Measurements from ENCODE around the gene SETMAR. TPM values are rescaled to one million over a fixed set of nuclear protein-coding genes. Genes with fewer than 3 reads are reported as not detected.

SETMAR gene
- total and polyA plus RNA-seq, 2 donors (not counting 1 experiment from before 2014, with no cell fraction given): 13.9 to 14.7 TPM

GRCh38 chr3:4341336-4341675 is 38.1 kb downstream of the SETMAR start:
- no peaks in the 10 kb centered on the region for H4K20me1 ChIP-seq (ENCODE audit: control insufficient read depth, extremely low read depth, insufficient read depth, low read length)
- H3K36me3 ChIP-seq (ENCODE audit: control insufficient read depth, insufficient read depth, low read length): no peaks in the 10 kb centered on the region
- no peak overlapping the region for H2AFZ ChIP-seq (ENCODE audit: low read length)
- TF ChIP-seq EZH2 (IDR thresholded peaks at IDR 0.05; ENCODE audit: low read length, missing control alignments) (no peak), CTCF (conservative IDR thresholded peaks at IDR 0.05 in 1 of 2, IDR thresholded peaks at IDR 0.05 in 1 of 2; ENCODE audit: low read depth in 1 of 2, low read length in 2 of 2) (no peak)
- H3K4me2 ChIP-seq (ENCODE audit: extremely low read depth, insufficient read depth, low read length): no peak overlapping the region
- H3K27ac ChIP-seq (ENCODE audit: insufficient read depth, low read length): no peak overlapping the region
- no peaks in the 10 kb centered on the region for H3K4me1 ChIP-seq (ENCODE audit: control insufficient read depth, extremely low read depth, insufficient read depth, low read length)
- H3K27me3 ChIP-seq (ENCODE audit: control insufficient read depth, insufficient read depth, low read length): no peaks in the 10 kb centered on the region
- no peaks in the 10 kb centered on the region for H3K79me2 ChIP-seq (ENCODE audit: control insufficient read depth, insufficient read depth, low read length)
- DNase-seq (ENCODE audit: low read depth in 2 of 2): no peak
- no peak overlapping the region for H3K4me3 ChIP-seq (replicated peaks in 1 of 4; ENCODE audit: control extremely low read depth in 1 of 4, insufficient read depth in 1 of 4, low read depth in 3 of 4, low read length in 4 of 4)
- H3K9ac ChIP-seq (ENCODE audit: insufficient read depth, low read length): no peak overlapping the region
- no peaks in the 10 kb centered on the region for H3K9me3 ChIP-seq (ENCODE audit: control insufficient read depth, insufficient read depth, low read depth, low read length)

DNA sequence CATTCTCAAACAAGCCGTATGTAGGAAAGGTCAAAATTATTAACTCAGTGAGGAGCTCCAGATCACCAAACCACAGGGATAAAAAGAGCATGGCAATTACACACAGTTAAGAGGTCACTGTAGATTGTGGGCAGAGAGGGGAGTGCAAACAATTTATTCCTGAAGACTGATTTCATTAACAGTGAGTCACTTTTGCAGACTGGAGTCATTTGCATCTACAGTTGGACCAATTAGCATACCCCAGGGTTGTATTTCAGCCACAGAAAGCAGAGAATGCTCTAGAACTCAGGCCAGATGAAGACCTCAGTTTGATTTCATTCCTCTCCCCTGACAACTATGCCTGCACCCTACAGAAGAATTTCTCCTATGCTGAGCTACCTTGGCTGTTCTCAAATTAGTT is 40.1 kb downstream of the SETMAR start:
- Histone ChIP-seq H3K4me2 (ENCODE audit: extremely low read depth, insufficient read depth, low read length) (no peak overlapping the region), H3K79me2 (ENCODE audit: control insufficient read depth, insufficient read depth, low read length) (no peaks in the 10 kb centered on the region), H3K27ac (ENCODE audit: insufficient read depth, low read length) (no peak overlapping the region), H3K9ac (ENCODE audit: insufficient read depth, low read length) (no peak overlapping the region), H3K4me1 (ENCODE audit: control insufficient read depth, extremely low read depth, insufficient read depth, low read length) (no peaks in the 10 kb centered on the region), H3K4me3 (replicated peaks in 1 of 4; ENCODE audit: control extremely low read depth in 1 of 4, insufficient read depth in 1 of 4, low read depth in 3 of 4, low read length in 4 of 4) (no peak overlapping the region), H3K36me3 (ENCODE audit: control insufficient read depth, insufficient read depth, low read length) (no peaks in the 10 kb centered on the region), H3K9me3 (ENCODE audit: control insufficient read depth, insufficient read depth, low read depth, low read length) (no peaks in the 10 kb centered on the region), H2AFZ (ENCODE audit: low read length) (no peak overlapping the region), H4K20me1 (ENCODE audit: control insufficient read depth, extremely low read depth, insufficient read depth, low read length) (no peaks in the 10 kb centered on the region), H3K27me3 (ENCODE audit: control insufficient read depth, insufficient read depth, low read length) (no peaks in the 10 kb centered on the region)
- no peak for TF ChIP-seq EZH2 (IDR thresholded peaks at IDR 0.05; ENCODE audit: low read length, missing control alignments)
- no peak for TF ChIP-seq CTCF (conservative IDR thresholded peaks at IDR 0.05 in 1 of 2, IDR thresholded peaks at IDR 0.05 in 1 of 2; ENCODE audit: low read depth in 1 of 2, low read length in 2 of 2)
- DNase-seq (ENCODE audit: low read depth in 2 of 2): peak; percentile 17 to 92

DNA sequence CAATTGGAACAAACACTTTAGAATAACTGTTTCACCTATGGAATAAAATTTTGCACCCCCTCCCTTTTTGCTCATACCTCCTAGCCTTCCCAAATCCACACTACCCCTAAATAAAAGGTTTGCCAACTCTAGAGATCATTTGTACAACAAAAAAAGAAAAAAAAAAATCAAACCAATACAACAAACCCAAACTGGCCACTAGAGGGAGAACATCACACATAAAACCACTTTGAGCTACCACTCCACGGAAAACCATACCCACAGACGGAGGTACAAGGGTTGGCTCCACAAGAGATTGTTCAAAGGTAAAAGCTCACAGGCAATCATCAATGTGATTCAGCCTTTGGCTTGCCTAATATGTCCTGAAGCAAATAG is 47.6 kb downstream of the SETMAR start:
- Histone ChIP-seq H3K36me3 (ENCODE audit: control insufficient read depth, insufficient read depth, low read length) (no peaks in the 10 kb centered on the region), H3K27me3 (ENCODE audit: control insufficient read depth, insufficient read depth, low read length) (no peaks in the 10 kb centered on the region), H4K20me1 (ENCODE audit: control insufficient read depth, extremely low read depth, insufficient read depth, low read length) (no peaks in the 10 kb centered on the region), H3K9me3 (ENCODE audit: control insufficient read depth, insufficient read depth, low read depth, low read length) (no peaks in the 10 kb centered on the region), H3K27ac (ENCODE audit: insufficient read depth, low read length) (peak overlapping the region; percentile 62), H2AFZ (ENCODE audit: low read length) (no peak overlapping the region), H3K9ac (ENCODE audit: insufficient read depth, low read length) (no peak overlapping the region), H3K79me2 (ENCODE audit: control insufficient read depth, insufficient read depth, low read length) (no peaks in the 10 kb centered on the region), H3K4me3 (replicated peaks in 1 of 4; ENCODE audit: control extremely low read depth in 1 of 4, insufficient read depth in 1 of 4, low read depth in 3 of 4, low read length in 4 of 4) (peak overlapping the region in 2 of 4 experiments; percentile 46 to 50), H3K4me2 (ENCODE audit: extremely low read depth, insufficient read depth, low read length) (no peak overlapping the region), H3K4me1 (ENCODE audit: control insufficient read depth, extremely low read depth, insufficient read depth, low read length) (peaks cover 2% of the 10 kb centered on the region)
- DNase-seq (ENCODE audit: low read depth in 2 of 2): peak; percentile 67 to 83
- no peak for TF ChIP-seq EZH2 (IDR thresholded peaks at IDR 0.05; ENCODE audit: low read length, missing control alignments)
- peak; percentile 66 to 74 for TF ChIP-seq CTCF (conservative IDR thresholded peaks at IDR 0.05 in 1 of 2, IDR thresholded peaks at IDR 0.05 in 1 of 2; ENCODE audit: low read depth in 1 of 2, low read length in 2 of 2)

Data from fibroblast of lung (primary cell).